H9 (cell line): ENCODE results near the gene LYZL6. TPM values are rescaled to one million over a fixed set of nuclear protein-coding genes. Genes with fewer than 3 reads are reported as not detected.

Source experiments
- DNase-seq: peaks from one replicate; pipeline ENCODE4 v3.0.0-alpha.2; 2017
- H2AFZ ChIP-seq: one replicate; pipeline ENCODE4 v1.6.1; 2013; ENCODE audit warnings: mild to moderate bottlenecking, low read length, control low read depth, moderate library complexity
- H2AK5ac ChIP-seq: 2 replicates; pipeline ENCODE4 v1.6.1; 2013; ENCODE audit warnings: low read length, control low read depth, mixed read lengths; ENCODE audit not compliant: insufficient read length
- H2BK120ac ChIP-seq: one replicate; pipeline ENCODE4 v1.6.1; 2013; ENCODE audit warnings: low read depth, mild to moderate bottlenecking, low read length, control low read depth, inconsistent platforms; ENCODE audit not compliant: poor library complexity, severe bottlenecking
- H2BK12ac ChIP-seq: 2 replicates; pipeline ENCODE4 v1.6.1; 2013; ENCODE audit warnings: low read length, control low read depth, mixed read lengths, low read depth; ENCODE audit not compliant: insufficient read length
- H2BK15ac ChIP-seq: 2 replicates; pipeline ENCODE4 v1.6.1; 2013; ENCODE audit warnings: low read depth, low read length, control low read depth
- H2BK20ac ChIP-seq: one replicate; pipeline ENCODE4 v1.6.1; 2013; ENCODE audit warnings: low read depth, mild to moderate bottlenecking, low read length, control low read depth, inconsistent platforms; ENCODE audit not compliant: poor library complexity, severe bottlenecking
- H2BK5ac ChIP-seq: 2 replicates; pipeline ENCODE4 v1.6.1; 2013; ENCODE audit warnings: low read length, control low read depth, mixed read lengths; ENCODE audit not compliant: insufficient read length
- H3K14ac ChIP-seq: 2 replicates; pipeline ENCODE4 v1.6.1; 2013; ENCODE audit warnings: low read length, control low read depth; ENCODE audit not compliant: insufficient read depth
- H3K18ac ChIP-seq: 2 replicates; pipeline ENCODE4 v1.6.1; 2013; ENCODE audit warnings: low read depth, mild to moderate bottlenecking, mixed read lengths, low read length, control low read depth; ENCODE audit not compliant: insufficient read length
- H3K23ac ChIP-seq: 2 replicates; pipeline ENCODE4 v1.6.1; 2013; ENCODE audit warnings: low read length, control low read depth, mixed read lengths, low read depth; ENCODE audit not compliant: insufficient read length
- H3K23me2 ChIP-seq: 2 replicates; pipeline ENCODE4 v1.6.1; 2013; ENCODE audit warnings: low read depth, mild to moderate bottlenecking, mixed read lengths, low read length, control low read depth; ENCODE audit not compliant: insufficient read length, poor library complexity, severe bottlenecking
- H3K27ac ChIP-seq: 2 replicates; pipeline ENCODE4 v1.5.1; 2013; ENCODE audit warnings: low read length, control low read depth, mixed read lengths, low read depth; ENCODE audit not compliant: insufficient read length
- H3K27me3 ChIP-seq: 2 replicates; pipeline ENCODE4 v1.6.1; 2013; ENCODE audit warnings: low read length, control low read depth, inconsistent platforms; ENCODE audit not compliant: insufficient read depth
- H3K4ac ChIP-seq: 2 replicates; pipeline ENCODE4 v1.6.1; 2013; ENCODE audit warnings: low read depth, mild to moderate bottlenecking, control low read depth, inconsistent platforms, low read length, moderate library complexity
- H3K4me1 ChIP-seq: 2 replicates; pipeline ENCODE4 v1.6.1; 2013; ENCODE audit warnings: low read length, control low read depth, inconsistent platforms; ENCODE audit not compliant: insufficient read depth
- H3K4me2 ChIP-seq: 2 replicates; pipeline ENCODE4 v1.6.1; 2013; ENCODE audit warnings: low read length, control low read depth, mixed read lengths; ENCODE audit not compliant: insufficient read length, insufficient read depth
- H3K56ac ChIP-seq: 2 replicates; pipeline ENCODE4 v1.6.1; 2013; ENCODE audit warnings: low read depth, mild to moderate bottlenecking, mixed read lengths, low read length, control low read depth; ENCODE audit not compliant: insufficient read length
- H3K79me1 ChIP-seq: 2 replicates; pipeline ENCODE4 v1.6.1; 2013; ENCODE audit warnings: low read depth, mild to moderate bottlenecking, moderate library complexity, low read length, control low read depth, inconsistent platforms; ENCODE audit not compliant: insufficient read depth, poor library complexity, severe bottlenecking
- H3K79me2 ChIP-seq: 2 replicates; pipeline ENCODE4 v1.6.1; 2013; ENCODE audit warnings: low read length, control low read depth, inconsistent platforms; ENCODE audit not compliant: insufficient read depth
- H3K9ac ChIP-seq: 2 replicates; pipeline ENCODE4 v1.6.1; 2013; ENCODE audit warnings: low read length, control low read depth, mixed read lengths; ENCODE audit not compliant: insufficient read length; ENCODE audit errors: extremely low read depth
- H3K9me3 ChIP-seq: one replicate; pipeline ENCODE4 v1.6.1; 2013; ENCODE audit warnings: low read depth, low read length, inconsistent platforms; ENCODE audit not compliant: control insufficient read depth
- H3T11ph ChIP-seq: one replicate; pipeline ENCODE4 v1.6.1; 2013; ENCODE audit warnings: mild to moderate bottlenecking, low read length, control low read depth, inconsistent platforms
- H4K20me1 ChIP-seq: one replicate; pipeline ENCODE4 v1.6.1; 2013; ENCODE audit not compliant: control insufficient read depth, insufficient read length, insufficient read depth
- H4K5ac ChIP-seq: 2 replicates; pipeline ENCODE4 v1.6.1; 2013; ENCODE audit warnings: low read depth, mild to moderate bottlenecking, mixed read lengths, low read length, control low read depth; ENCODE audit not compliant: insufficient read length
- H4K8ac ChIP-seq: replicated peaks from 2 replicates; pipeline ENCODE4 v1.6.1; 2013; ENCODE audit warnings: low read length, control low read depth, mixed read lengths, low read depth; ENCODE audit not compliant: insufficient read length
- H4K91ac ChIP-seq: 2 replicates; pipeline ENCODE4 v1.6.1; 2013; ENCODE audit warnings: low read depth, mild to moderate bottlenecking, moderate library complexity, mixed read lengths, low read length, control low read depth; ENCODE audit not compliant: insufficient read length
- H3K27ac Mint-ChIP-seq, 3 experiments: 2 replicates in 2 of 3; 3 replicates in 1 of 3; pipeline ENCODE4 v1.8.0; 2020 to 2021; ENCODE audit warnings: mixed read lengths in 3 of 3, mild to moderate bottlenecking in 1 of 3, moderate library complexity in 1 of 3
- H3K27me3 Mint-ChIP-seq: 2 replicates; pipeline ENCODE4 v1.8.0; 2021; ENCODE audit warnings: low read depth, mild to moderate bottlenecking, moderate library complexity, mixed read lengths
- H3K36me3 Mint-ChIP-seq, 3 experiments: 2 replicates in 2 of 3; 3 replicates in 1 of 3; pipeline ENCODE4 v1.8.0; 2020 to 2021; ENCODE audit warnings: low read depth in 3 of 3, mixed read lengths in 3 of 3; ENCODE audit not compliant: insufficient read depth in 1 of 3
- H3K4me1 Mint-ChIP-seq, 2 experiments: 2 replicates each; pipeline ENCODE4 v1.8.0; 2020; ENCODE audit warnings: mixed read lengths in 2 of 2
- H3K4me3 Mint-ChIP-seq, 2 experiments: 2 replicates in 1 of 2; 3 replicates in 1 of 2; pipeline ENCODE4 v1.8.0; 2020 to 2021; ENCODE audit warnings: mild to moderate bottlenecking in 2 of 2, mixed read lengths in 2 of 2, moderate library complexity in 1 of 2
- H3K9me3 Mint-ChIP-seq, 2 experiments: 2 replicates in 1 of 2; 3 replicates in 1 of 2; pipeline ENCODE4 v1.8.0; 2020; ENCODE audit warnings: mild to moderate bottlenecking in 2 of 2, mixed read lengths in 2 of 2, moderate library complexity in 1 of 2
- WGBS: extraction: QIAGEN DNeasy Blood & Tissue Kit; methylation state at CpG from one replicate; pipeline ENCODE4 v1.1.7; 2013; ENCODE audit warnings: missing lambda C conversion rate, low lambda C conversion rate, mixed read lengths; ENCODE audit not compliant: insufficient read length; ENCODE audit errors: extremely low coverage; 5-methylcytosine and 5-hydroxymethylcytosine counted together
- total RNA-seq: library from RNA; stranded (reverse); gene quantifications from 2 replicates; pipeline ENCODE4 v1.2.1, GENCODE V29; 2021
- TF ChIP-seq, protein P1 (sequence below): fragments of 200-600 bp; sonication (generic); conservative IDR thresholded peaks from 3 replicates; pipeline ENCODE4 v1.8.0; 2021; ENCODE audit warnings: antibody characterized with exemption, mild to moderate bottlenecking

Gene LYZL6
- total RNA-seq, 1 experiment from 2014 or later: not detected

DNA sequence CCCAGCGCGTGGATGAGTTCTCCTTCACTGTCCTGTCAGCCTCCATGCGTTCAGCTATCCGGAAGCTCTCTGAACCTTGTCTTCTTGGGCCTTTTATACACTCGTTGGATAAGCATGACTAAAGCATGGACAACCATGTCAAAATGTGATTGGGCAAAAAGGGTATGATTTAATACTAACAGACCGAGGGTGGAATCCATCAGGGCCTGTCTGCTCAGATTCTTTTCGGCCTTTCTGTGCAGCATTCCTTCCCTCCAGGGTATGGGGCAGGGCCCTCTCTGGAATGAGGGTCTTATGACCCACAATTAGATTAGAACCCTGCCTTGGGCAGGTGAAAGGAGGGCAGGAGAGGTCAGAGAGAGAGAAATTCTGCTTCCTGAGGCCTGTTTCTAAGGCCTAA, 49.3 kb downstream of the LYZL6 start:
- H2BK15ac ChIP-seq: no peak overlapping the region
- no peaks in the 10 kb centered on the region for H3K36me3 Mint-ChIP-seq
- no peaks in the 10 kb centered on the region for H3K23me2 ChIP-seq
- H3K27ac ChIP-seq: no peak overlapping the region
- peaks cover 15 to 20% of the 10 kb centered on the region in 2 experiments for H3K4me1 Mint-ChIP-seq
- H2AK5ac ChIP-seq: no peak overlapping the region
- H2BK20ac ChIP-seq: no peak overlapping the region
- no peak overlapping the region for H4K8ac ChIP-seq
- H3K4ac ChIP-seq: no peak overlapping the region
- no peak overlapping the region for H3K27ac Mint-ChIP-seq
- H4K20me1 ChIP-seq: no peaks in the 10 kb centered on the region
- H2BK12ac ChIP-seq: no peak overlapping the region
- H3K4me2 ChIP-seq: no peak overlapping the region
- no CpG with 5 or more reads among the region's 7 CpGs for WGBS
- H3K27me3 ChIP-seq: no peaks in the 10 kb centered on the region
- H3K4me1 ChIP-seq: peaks cover 2% of the 10 kb centered on the region; the same call in 1 of the 2 replicates
- H3K56ac ChIP-seq: no peak overlapping the region
- H3T11ph ChIP-seq: no peak overlapping the region
- H4K91ac ChIP-seq: no peak overlapping the region
- TF ChIP-seq, protein P1, sequence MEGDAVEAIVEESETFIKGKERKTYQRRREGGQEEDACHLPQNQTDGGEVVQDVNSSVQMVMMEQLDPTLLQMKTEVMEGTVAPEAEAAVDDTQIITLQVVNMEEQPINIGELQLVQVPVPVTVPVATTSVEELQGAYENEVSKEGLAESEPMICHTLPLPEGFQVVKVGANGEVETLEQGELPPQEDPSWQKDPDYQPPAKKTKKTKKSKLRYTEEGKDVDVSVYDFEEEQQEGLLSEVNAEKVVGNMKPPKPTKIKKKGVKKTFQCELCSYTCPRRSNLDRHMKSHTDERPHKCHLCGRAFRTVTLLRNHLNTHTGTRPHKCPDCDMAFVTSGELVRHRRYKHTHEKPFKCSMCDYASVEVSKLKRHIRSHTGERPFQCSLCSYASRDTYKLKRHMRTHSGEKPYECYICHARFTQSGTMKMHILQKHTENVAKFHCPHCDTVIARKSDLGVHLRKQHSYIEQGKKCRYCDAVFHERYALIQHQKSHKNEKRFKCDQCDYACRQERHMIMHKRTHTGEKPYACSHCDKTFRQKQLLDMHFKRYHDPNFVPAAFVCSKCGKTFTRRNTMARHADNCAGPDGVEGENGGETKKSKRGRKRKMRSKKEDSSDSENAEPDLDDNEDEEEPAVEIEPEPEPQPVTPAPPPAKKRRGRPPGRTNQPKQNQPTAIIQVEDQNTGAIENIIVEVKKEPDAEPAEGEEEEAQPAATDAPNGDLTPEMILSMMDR: no peak
- no peaks in the 10 kb centered on the region for H3K79me2 ChIP-seq
- H3K9ac ChIP-seq: no peak overlapping the region
- no peaks in the 10 kb centered on the region for H3K9me3 Mint-ChIP-seq
- no peak overlapping the region for H4K5ac ChIP-seq
- H2BK5ac ChIP-seq: no peak overlapping the region
- H3K4me3 Mint-ChIP-seq: no peak overlapping the region
- no peaks in the 10 kb centered on the region for H3K9me3 ChIP-seq
- H2AFZ ChIP-seq: no peak overlapping the region
- no peak for DNase-seq
- H3K27me3 Mint-ChIP-seq: no peaks in the 10 kb centered on the region; the same call in 1 of the 2 replicates
- no peaks in the 10 kb centered on the region for H3K79me1 ChIP-seq
- no peak overlapping the region for H2BK120ac ChIP-seq
- no peak overlapping the region for H3K23ac ChIP-seq
- H3K14ac ChIP-seq: no peak overlapping the region
- no peak overlapping the region for H3K18ac ChIP-seq
